Stomach (tissue), 4 donors: ENCODE data around the gene PIGA.

ENCODE experiments used
- POLR2A ChIP-seq, 4 donors: fragments of 450-650 bp; IDR thresholded peaks; one replicate each; pipeline ENCODE4 v1.6.1; 2016; ENCODE audit warnings: antibody characterized with exemption in 4 of 4, control low read depth in 2 of 4, mild to moderate bottlenecking in 1 of 4, moderate library complexity in 1 of 4
- POLR2AphosphoS5 ChIP-seq, 3 donors: sonication (generic); formaldehyde crosslinking; IDR thresholded peaks; one replicate each; pipeline ENCODE4 v1.6.1; 2016; ENCODE audit warnings: antibody characterized with exemption in 3 of 3
- TF ChIP-seq, protein P1 (sequence below), 7 experiments: fragments of 450-650 bp in 4 of 7; fragments of 200-600 bp in 3 of 7; sonication (generic) in 3 of 7; IDR thresholded peaks; one replicate each; pipeline ENCODE4 v1.5.1; 2016 to 2019; ENCODE audit warnings: antibody characterized with exemption in 7 of 7, control low read depth in 2 of 7, mild to moderate bottlenecking in 1 of 7

DNA sequence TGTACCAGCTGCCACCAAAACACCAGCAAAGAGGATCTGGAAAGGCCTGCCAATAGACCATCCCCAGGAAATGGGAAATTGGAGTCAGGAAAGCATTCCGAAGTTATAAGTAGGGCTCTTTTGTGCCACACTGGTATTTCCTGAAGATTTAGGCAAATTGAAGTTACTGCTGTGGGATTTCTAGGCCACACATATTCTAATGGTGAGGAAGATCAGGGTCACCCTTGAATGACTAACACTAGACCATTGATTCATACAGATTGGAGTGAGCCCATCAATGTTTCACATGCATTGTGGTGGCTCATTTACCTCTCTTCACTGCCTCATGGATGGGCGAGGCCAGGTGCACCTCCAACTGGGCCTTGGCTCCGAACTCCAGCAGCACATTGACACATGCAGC is 42.5 kb downstream of the PIGA start:
- TF ChIP-seq, protein P1, sequence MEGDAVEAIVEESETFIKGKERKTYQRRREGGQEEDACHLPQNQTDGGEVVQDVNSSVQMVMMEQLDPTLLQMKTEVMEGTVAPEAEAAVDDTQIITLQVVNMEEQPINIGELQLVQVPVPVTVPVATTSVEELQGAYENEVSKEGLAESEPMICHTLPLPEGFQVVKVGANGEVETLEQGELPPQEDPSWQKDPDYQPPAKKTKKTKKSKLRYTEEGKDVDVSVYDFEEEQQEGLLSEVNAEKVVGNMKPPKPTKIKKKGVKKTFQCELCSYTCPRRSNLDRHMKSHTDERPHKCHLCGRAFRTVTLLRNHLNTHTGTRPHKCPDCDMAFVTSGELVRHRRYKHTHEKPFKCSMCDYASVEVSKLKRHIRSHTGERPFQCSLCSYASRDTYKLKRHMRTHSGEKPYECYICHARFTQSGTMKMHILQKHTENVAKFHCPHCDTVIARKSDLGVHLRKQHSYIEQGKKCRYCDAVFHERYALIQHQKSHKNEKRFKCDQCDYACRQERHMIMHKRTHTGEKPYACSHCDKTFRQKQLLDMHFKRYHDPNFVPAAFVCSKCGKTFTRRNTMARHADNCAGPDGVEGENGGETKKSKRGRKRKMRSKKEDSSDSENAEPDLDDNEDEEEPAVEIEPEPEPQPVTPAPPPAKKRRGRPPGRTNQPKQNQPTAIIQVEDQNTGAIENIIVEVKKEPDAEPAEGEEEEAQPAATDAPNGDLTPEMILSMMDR (IDR thresholded peaks at IDR 0.05): no peak
- no peak for TF ChIP-seq POLR2A (IDR thresholded peaks at IDR 0.05)
- TF ChIP-seq POLR2AphosphoS5 (IDR thresholded peaks at IDR 0.05): no peak
